Activated naive CD8-positive, alpha-beta T cell treated with anti-CD3 and anti-CD28 coated beads, Interleukin-2, amount 10 ng/mL, durations not matched to agents 7 days and 5 days (primary cell): ENCODE results near the gene IQUB. TPM values are rescaled to one million over a fixed set of nuclear protein-coding genes. Genes with fewer than 3 reads are reported as not detected.
"Not testable (repeated sequence)": the region's sequence is repeated elsewhere in the genome, so short reads cannot be mapped to it uniquely, and the experiment has no call there.

ENCODE experiments used
- ATAC-seq: fragments of 150-1000 bp; cut with Tn5 transposase; one replicate; pipeline ENCODE4 v1.10.0; 2021; ENCODE audit warnings: low read depth, moderate library complexity
- POLR2A ChIA-PET: fragments of 350-600 bp; sonication (Branson Sonifier 250); formaldehyde crosslinking; loops from one replicate; lab custom pipeline; 2021; ENCODE audit warnings: antibody characterized with exemption; lab: Charles Lee
- DNase-seq: peaks from one replicate; pipeline ENCODE4 v3.0.0; 2021
- H3K27ac Mint-ChIP-seq: one replicate; pipeline ENCODE4 v1.8.0; 2022; ENCODE audit warnings: mild to moderate bottlenecking, mixed read lengths
- H3K27me3 Mint-ChIP-seq: one replicate; pipeline ENCODE4 v1.8.0; 2022; ENCODE audit warnings: mild to moderate bottlenecking, moderate library complexity, mixed read lengths
- H3K36me3 Mint-ChIP-seq: one replicate; pipeline ENCODE4 v1.8.0; 2021; ENCODE audit warnings: mild to moderate bottlenecking, mixed read lengths
- H3K4me1 Mint-ChIP-seq: one replicate; pipeline ENCODE4 v1.8.0; 2021; ENCODE audit warnings: mixed read lengths
- H3K4me3 Mint-ChIP-seq: one replicate; pipeline ENCODE4 v1.8.0; 2022; ENCODE audit warnings: mild to moderate bottlenecking, moderate library complexity, mixed read lengths
- H3K9me3 Mint-ChIP-seq: one replicate; pipeline ENCODE4 v1.8.0; 2021; ENCODE audit warnings: mixed read lengths
- total RNA-seq, 2 experiments: library from RNA; stranded (reverse); gene quantifications; one replicate each; pipeline ENCODE4 v1.2.3, GENCODE V29; 2021

Gene IQUB
- total RNA-seq, 2 experiments from 2014 or later = not detected

GRCh38 chr7:123498601-123499000, 35.8 kb downstream of the IQUB start:
- Mint-ChIP-seq H3K9me3 (no peaks in the 10 kb centered on the region), H3K27ac (no peak overlapping the region), H3K36me3 (no peaks in the 10 kb centered on the region), H3K27me3 (peaks cover 14% of the 10 kb centered on the region), H3K4me1 (peaks cover 2% of the 10 kb centered on the region), H3K4me3 (no peak overlapping the region)
- DNase-seq = no peak
- POLR2A ChIA-PET = no interaction called here
- no peak for ATAC-seq

GRCh38 chr7:123498031-123498430, 36.4 kb downstream of the IQUB start:
- peaks cover 2% of the 10 kb centered on the region for H3K4me1 Mint-ChIP-seq
- POLR2A ChIA-PET = no interaction called here
- H3K9me3 Mint-ChIP-seq = no peaks in the 10 kb centered on the region
- H3K36me3 Mint-ChIP-seq = no peaks in the 10 kb centered on the region
- ATAC-seq (no peak), DNase-seq (no peak)
- no peak overlapping the region for H3K4me3 Mint-ChIP-seq
- H3K27ac Mint-ChIP-seq = no peak overlapping the region
- H3K27me3 Mint-ChIP-seq = peaks cover 17% of the 10 kb centered on the region

- POLR2A ChIA-PET = interaction anchor here (1.1 kb wide), 1 partner anchor 40 kb away, joined by 3 read pairs; the partner anchor contains the start of gene IQUB
- ATAC-seq (no peak), DNase-seq (no peak)
- Mint-ChIP-seq H3K36me3 (no peaks in the 10 kb centered on the region), H3K4me1 (peaks cover 2% of the 10 kb centered on the region), H3K27me3 (peaks cover 16% of the 10 kb centered on the region), H3K4me3 (no peak overlapping the region), H3K27ac (no peak overlapping the region), H3K9me3 (no peaks in the 10 kb centered on the region)
Measured at GRCh38 chr7:123494193-123494796, 40.1 kb downstream of the IQUB start.

- no peak overlapping the region for H3K27ac Mint-ChIP-seq
- ATAC-seq = no peak
- peaks cover 2% of the 10 kb centered on the region for H3K4me1 Mint-ChIP-seq
- peaks cover 14% of the 10 kb centered on the region for H3K27me3 Mint-ChIP-seq
- H3K9me3 Mint-ChIP-seq = no peaks in the 10 kb centered on the region
- H3K36me3 Mint-ChIP-seq = no peaks in the 10 kb centered on the region
- H3K4me3 Mint-ChIP-seq = no peak overlapping the region
- POLR2A ChIA-PET = no interaction called here
- no peak for DNase-seq
Measured at GRCh38 chr7:123492485-123492884, 41.9 kb downstream of the IQUB start.

GRCh38 chr7:123485721-123486120, 48.7 kb downstream of the IQUB start:
- H3K27me3 Mint-ChIP-seq = peaks cover 8% of the 10 kb centered on the region

GRCh38 chr7:123485187-123485586, 49.2 kb downstream of the IQUB start:
- no peaks in the 10 kb centered on the region for H3K4me1 Mint-ChIP-seq
- DNase-seq = no peak
- H3K27ac Mint-ChIP-seq = no peak overlapping the region
- H3K27me3 Mint-ChIP-seq = peaks cover 6% of the 10 kb centered on the region
- H3K4me3 Mint-ChIP-seq = no peak overlapping the region
- H3K9me3 Mint-ChIP-seq = no peaks in the 10 kb centered on the region
- POLR2A ChIA-PET = no interaction called here
- H3K36me3 Mint-ChIP-seq = no peaks in the 10 kb centered on the region
- ATAC-seq = no peak

More at GRCh38 chr7:123485721-123486120, 48.7 kb downstream of the IQUB start:
- ATAC-seq (no peak), DNase-seq (no peak)
- Mint-ChIP-seq H3K9me3 (no peaks in the 10 kb centered on the region), H3K4me3 (no peak overlapping the region), H3K27ac (no peak overlapping the region), H3K36me3 (no peaks in the 10 kb centered on the region), H3K4me1 (no peaks in the 10 kb centered on the region)
- POLR2A ChIA-PET = no interaction called here

- H3K4me3 Mint-ChIP-seq = no peak overlapping the region
- ATAC-seq (no peak), DNase-seq (no peak)
- H3K27me3 Mint-ChIP-seq = peaks cover 10% of the 10 kb centered on the region
- POLR2A ChIA-PET = no interaction called here
- H3K27ac Mint-ChIP-seq = no peak overlapping the region
- no peaks in the 10 kb centered on the region for H3K36me3 Mint-ChIP-seq
- H3K9me3 Mint-ChIP-seq = no peaks in the 10 kb centered on the region
- no peaks in the 10 kb centered on the region for H3K4me1 Mint-ChIP-seq
Measured at GRCh38 chr7:123484199-123484598, 50.2 kb downstream of the IQUB start.

GRCh38 chr7:123480107-123480506, 54.3 kb downstream of the IQUB start:
- no peak for DNase-seq
- no peaks in the 10 kb centered on the region for H3K4me1 Mint-ChIP-seq
- ATAC-seq = no peak
- no peaks in the 10 kb centered on the region for H3K9me3 Mint-ChIP-seq
- peaks cover 8% of the 10 kb centered on the region for H3K27me3 Mint-ChIP-seq
- no peaks in the 10 kb centered on the region for H3K36me3 Mint-ChIP-seq
- POLR2A ChIA-PET = no interaction called here
- no peak overlapping the region for H3K27ac Mint-ChIP-seq
- H3K4me3 Mint-ChIP-seq = no peak overlapping the region

GRCh38 chr7:123478056-123478455, 56.3 kb downstream of the IQUB start:
- ATAC-seq, H3K9me3 Mint-ChIP-seq, H3K27ac Mint-ChIP-seq, H3K4me1 Mint-ChIP-seq, H3K36me3 Mint-ChIP-seq, DNase-seq, POLR2A ChIA-PET, H3K4me3 Mint-ChIP-seq, H3K27me3 Mint-ChIP-seq: not testable (repeated sequence)

GRCh38 chr7:123472750-123473445, 61.5 kb downstream of the IQUB start:
- no peaks in the 10 kb centered on the region for H3K9me3 Mint-ChIP-seq
- DNase-seq (no peak), ATAC-seq (no peak)
- H3K27me3 Mint-ChIP-seq = no peaks in the 10 kb centered on the region
- H3K4me3 Mint-ChIP-seq = no peak overlapping the region
- H3K36me3 Mint-ChIP-seq = no peaks in the 10 kb centered on the region
- POLR2A ChIA-PET = no interaction called here
- H3K27ac Mint-ChIP-seq = no peak overlapping the region
- no peaks in the 10 kb centered on the region for H3K4me1 Mint-ChIP-seq

- Mint-ChIP-seq H3K9me3 (no peaks in the 10 kb centered on the region), H3K4me3 (no peak overlapping the region), H3K27me3 (no peaks in the 10 kb centered on the region), H3K27ac (no peak overlapping the region), H3K4me1 (no peaks in the 10 kb centered on the region), H3K36me3 (no peaks in the 10 kb centered on the region)
- DNase-seq (no peak), ATAC-seq (no peak)
- POLR2A ChIA-PET = no interaction called here
Measured at GRCh38 chr7:123472327-123472726, 62.1 kb downstream of the IQUB start.

- POLR2A ChIA-PET = no interaction called here
- no peaks in the 10 kb centered on the region for H3K36me3 Mint-ChIP-seq
- H3K27me3 Mint-ChIP-seq = no peaks in the 10 kb centered on the region
- H3K4me1 Mint-ChIP-seq = no peaks in the 10 kb centered on the region
- DNase-seq = no peak
- H3K27ac Mint-ChIP-seq = no peak overlapping the region
- H3K4me3 Mint-ChIP-seq = no peak overlapping the region
- H3K9me3 Mint-ChIP-seq = no peaks in the 10 kb centered on the region
- no peak for ATAC-seq
Measured at GRCh38 chr7:123468303-123468702, 66.1 kb downstream of the IQUB start.

- DNase-seq = no peak
- no peak for ATAC-seq
- H3K9me3 Mint-ChIP-seq = no peaks in the 10 kb centered on the region
- no peak overlapping the region for H3K27ac Mint-ChIP-seq
- POLR2A ChIA-PET = no interaction called here
- no peak overlapping the region for H3K4me3 Mint-ChIP-seq
- H3K4me1 Mint-ChIP-seq = no peaks in the 10 kb centered on the region
- peaks cover 2% of the 10 kb centered on the region for H3K27me3 Mint-ChIP-seq
- H3K36me3 Mint-ChIP-seq = no peaks in the 10 kb centered on the region
Measured at GRCh38 chr7:123463890-123464289, 70.5 kb downstream of the IQUB start.

GRCh38 chr7:123460616-123461015, 73.8 kb downstream of the IQUB start:
- Mint-ChIP-seq H3K27ac (no peak overlapping the region), H3K4me1 (no peaks in the 10 kb centered on the region), H3K9me3 (no peaks in the 10 kb centered on the region), H3K36me3 (no peaks in the 10 kb centered on the region), H3K4me3 (no peak overlapping the region), H3K27me3 (peaks cover 2% of the 10 kb centered on the region)
- POLR2A ChIA-PET = no interaction called here
- no peak for ATAC-seq
- DNase-seq = no peak
